Endothelial cell (in vitro differentiated cells): ENCODE data around the gene TBL3. TPM values are rescaled to one million over a fixed set of nuclear protein-coding genes. Genes with fewer than 3 reads are reported as not detected.

ENCODE experiments used
- DNase-seq: peaks from one replicate; pipeline ENCODE4 v3.0.0; 2021; ENCODE audit warnings: low spot score
- H3K27ac Mint-ChIP-seq: one replicate; pipeline ENCODE4 v1.8.0; 2021; ENCODE audit warnings: mixed read lengths, inconsistent platforms; ENCODE audit not compliant: unreplicated experiment
- H3K27me3 Mint-ChIP-seq: one replicate; pipeline ENCODE4 v1.8.0; 2021; ENCODE audit warnings: mild to moderate bottlenecking, moderate library complexity, mixed read lengths, inconsistent platforms; ENCODE audit not compliant: unreplicated experiment
- H3K36me3 Mint-ChIP-seq: one replicate; pipeline ENCODE4 v1.8.0; 2021; ENCODE audit warnings: mild to moderate bottlenecking, low read depth, mixed read lengths, inconsistent platforms; ENCODE audit not compliant: unreplicated experiment
- H3K4me1 Mint-ChIP-seq: one replicate; pipeline ENCODE4 v1.8.0; 2021; ENCODE audit warnings: mild to moderate bottlenecking, mixed read lengths, inconsistent platforms; ENCODE audit not compliant: unreplicated experiment
- H3K4me3 Mint-ChIP-seq: one replicate; pipeline ENCODE4 v1.8.0; 2021; ENCODE audit warnings: mild to moderate bottlenecking, mixed read lengths, inconsistent platforms; ENCODE audit not compliant: unreplicated experiment
- H3K9me3 Mint-ChIP-seq: one replicate; pipeline ENCODE4 v1.8.0; 2021; ENCODE audit warnings: mixed read lengths, inconsistent platforms; ENCODE audit not compliant: unreplicated experiment
- CTCF ChIP-seq: fragments of 200-600 bp; sonication (generic); IDR thresholded peaks from one replicate; pipeline ENCODE4 v1.5.0; 2021; ENCODE audit warnings: antibody characterized with exemption; ENCODE audit not compliant: unreplicated experiment
- total RNA-seq: library from RNA; stranded (reverse); fragmentation: NEBNext Ultra II Directional; extraction: Animal tissue kit (Norgen Biotek cat#: 25700); gene quantifications from one replicate; pipeline ENCODE4 v1.2.1, GENCODE V29; 2021; ENCODE audit not compliant: unreplicated experiment

The TBL3 gene
- total RNA-seq, 1 donor from 2014 or later = 25.0 TPM

GRCh38 chr16:1978476-1979120, 6.7 kb downstream of the TBL3 start:
- Mint-ChIP-seq H3K27me3 (peaks cover 25% of the 10 kb centered on the region), H3K27ac (no peak overlapping the region), H3K36me3 (no peaks in the 10 kb centered on the region), H3K9me3 (no peaks in the 10 kb centered on the region), H3K4me3 (no peak overlapping the region), H3K4me1 (peaks cover 11% of the 10 kb centered on the region)
- no peak for TF ChIP-seq CTCF
- DNase-seq = no peak

GRCh38 chr16:1979271-1980029, 7.6 kb downstream of the TBL3 start:
- Mint-ChIP-seq H3K4me1 (peaks cover 11% of the 10 kb centered on the region), H3K27ac (no peak overlapping the region), H3K36me3 (no peaks in the 10 kb centered on the region), H3K4me3 (no peak overlapping the region), H3K9me3 (no peaks in the 10 kb centered on the region), H3K27me3 (peaks cover 25% of the 10 kb centered on the region)
- no peak for DNase-seq
- no peak for TF ChIP-seq CTCF

- H3K4me3 Mint-ChIP-seq = no peak overlapping the region
- H3K9me3 Mint-ChIP-seq = no peaks in the 10 kb centered on the region
These were observed 8.3 kb downstream of the TBL3 start for GRCh38 chr16:1980030-1980769.

GRCh38 chr16:1980770-1981087, 8.9 kb downstream of the TBL3 start:
- H3K27me3 Mint-ChIP-seq = peaks cover 30% of the 10 kb centered on the region
- no peaks in the 10 kb centered on the region for H3K9me3 Mint-ChIP-seq
- DNase-seq = no peak
- no peak overlapping the region for H3K4me3 Mint-ChIP-seq
- H3K4me1 Mint-ChIP-seq = peaks cover 14% of the 10 kb centered on the region
- H3K36me3 Mint-ChIP-seq = no peaks in the 10 kb centered on the region
- TF ChIP-seq CTCF = no peak
- no peak overlapping the region for H3K27ac Mint-ChIP-seq

More at GRCh38 chr16:1980030-1980769, 8.3 kb downstream of the TBL3 start:
- Mint-ChIP-seq H3K4me1 (peaks cover 14% of the 10 kb centered on the region), H3K36me3 (no peaks in the 10 kb centered on the region), H3K27me3 (peaks cover 28% of the 10 kb centered on the region), H3K27ac (no peak overlapping the region)
- no peak for DNase-seq
- no peak for TF ChIP-seq CTCF
